ENCODE measurements around the gene DTNB.
"Not testable (repeated sequence)": the region's sequence is repeated elsewhere in the genome, so short reads cannot be mapped to it uniquely, and the experiment has no call there.

Gene DTNB

GRCh38 chr2:25585189-25585588 lies 88.2 kb downstream of the DTNB start:
- no peak for DNase-seq

- no peak for DNase-seq
Observed at GRCh38 chr2:25582077-25582830, 91.1 kb downstream of the DTNB start.

DNA sequence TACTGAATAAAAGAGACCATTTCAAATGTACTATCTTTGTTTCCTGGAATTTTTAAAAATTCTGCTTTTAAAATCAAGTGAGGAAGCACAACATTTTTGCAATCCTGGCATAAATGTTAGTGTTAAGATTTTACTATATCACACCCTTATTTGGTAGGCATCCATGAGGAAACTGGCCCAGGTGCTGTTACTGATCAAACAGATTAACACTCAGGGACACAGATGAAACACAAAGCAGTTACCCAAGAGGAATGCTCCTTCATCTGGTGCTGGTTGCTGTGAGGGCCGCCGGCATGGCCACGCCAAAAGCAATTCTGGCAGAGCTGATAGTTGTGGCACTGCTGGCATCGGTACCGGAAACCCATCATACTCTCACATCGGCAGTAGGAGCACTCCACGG lies 96.8 kb downstream of the DTNB start:
- no peak for DNase-seq

DNA sequence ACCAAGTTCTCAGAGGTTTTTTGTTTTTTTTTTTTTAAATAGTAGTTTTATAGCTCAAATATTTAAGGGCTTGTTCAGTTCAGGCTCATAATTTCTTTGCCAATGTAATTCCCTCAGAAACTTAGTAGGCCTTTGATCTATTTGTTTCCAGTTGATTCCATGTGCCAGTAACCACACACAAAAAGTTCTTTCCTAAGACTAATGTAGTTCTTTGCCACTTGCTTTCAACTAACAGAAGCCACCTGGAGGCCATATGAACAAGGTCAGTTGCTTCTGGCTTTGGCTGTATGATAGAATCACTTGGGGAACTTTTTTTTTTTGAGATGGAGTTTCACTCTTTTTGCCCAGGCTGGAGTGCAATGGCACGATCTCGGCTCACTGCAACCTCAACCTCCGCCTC lies 100.7 kb downstream of the DTNB start:
- DNase-seq = no peak

DNA sequence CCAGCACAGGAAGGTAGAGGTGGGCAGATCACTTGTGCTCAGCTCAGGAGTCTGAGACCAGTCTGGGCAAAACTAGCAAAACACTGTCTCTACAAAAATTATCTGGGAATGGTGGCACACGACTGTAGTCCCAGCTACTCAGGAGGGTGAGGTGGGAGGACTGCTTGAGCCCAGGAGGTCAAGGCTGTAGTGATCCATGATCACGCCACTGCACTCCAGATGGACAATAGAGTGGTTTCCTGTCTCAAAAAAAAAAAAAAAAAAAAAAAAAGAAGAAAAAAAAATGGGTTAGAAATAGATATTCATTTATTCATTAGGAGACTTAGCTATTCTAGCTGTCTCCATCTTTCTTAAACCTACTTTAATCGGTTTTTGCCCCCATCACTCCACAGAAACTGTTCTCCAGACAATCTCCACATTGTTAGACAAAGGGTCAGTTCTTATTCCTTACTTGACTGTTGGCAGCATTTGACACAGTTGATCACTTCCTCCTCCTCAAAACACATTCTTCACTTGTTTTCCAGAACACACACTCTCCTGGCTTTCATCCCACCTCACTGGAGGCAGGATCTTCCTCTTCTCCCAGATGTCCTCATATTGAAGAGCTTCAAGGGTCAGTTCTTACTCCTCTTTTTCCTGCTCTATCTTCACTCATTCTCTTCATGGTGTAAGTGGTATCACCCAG lies 103.1 kb downstream of the DTNB start:
- DNase-seq = no peak

DNA sequence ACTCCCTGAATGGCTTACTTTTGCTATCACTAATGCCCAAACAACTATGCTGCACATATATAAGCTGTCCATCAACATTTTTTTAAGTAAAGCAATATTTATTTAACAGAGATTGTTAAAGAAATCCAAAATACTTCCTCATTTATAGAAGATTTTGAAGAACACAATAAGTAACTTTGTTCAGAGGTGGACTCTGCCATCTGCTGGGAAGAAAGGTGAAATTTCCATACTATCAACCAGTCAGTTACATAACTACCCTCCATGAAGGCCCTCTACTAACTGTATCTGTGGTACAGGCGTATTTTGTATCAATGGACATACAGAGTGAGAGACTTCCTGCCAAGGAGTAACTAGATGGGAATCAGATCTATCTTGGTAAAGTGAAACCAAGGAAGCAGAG lies 106.0 kb downstream of the DTNB start:
- no peak for DNase-seq

DNA sequence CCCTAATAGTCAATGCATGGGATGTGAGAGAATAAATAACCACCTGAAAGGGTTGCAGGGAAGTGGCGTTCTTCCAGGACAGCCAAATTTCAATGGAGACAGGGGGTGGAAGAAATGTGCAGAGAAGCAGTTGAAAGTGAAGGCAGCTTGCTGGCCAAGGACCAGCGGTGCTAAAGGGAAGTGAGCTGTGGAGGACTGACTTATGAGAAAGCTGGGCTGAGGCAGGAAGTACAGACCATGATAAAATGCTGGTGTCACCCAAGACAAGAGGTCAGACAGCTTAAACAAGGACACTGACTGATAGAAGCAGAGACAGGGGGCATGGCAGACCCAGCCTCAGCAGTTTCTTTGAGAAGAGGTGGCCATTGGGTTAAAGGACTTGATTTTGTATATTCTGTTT lies 106.7 kb downstream of the DTNB start:
- no peak for DNase-seq

GRCh38 chr2:25566094-25566493 lies 107.3 kb downstream of the DTNB start:
- DNase-seq = no peak

DNA sequence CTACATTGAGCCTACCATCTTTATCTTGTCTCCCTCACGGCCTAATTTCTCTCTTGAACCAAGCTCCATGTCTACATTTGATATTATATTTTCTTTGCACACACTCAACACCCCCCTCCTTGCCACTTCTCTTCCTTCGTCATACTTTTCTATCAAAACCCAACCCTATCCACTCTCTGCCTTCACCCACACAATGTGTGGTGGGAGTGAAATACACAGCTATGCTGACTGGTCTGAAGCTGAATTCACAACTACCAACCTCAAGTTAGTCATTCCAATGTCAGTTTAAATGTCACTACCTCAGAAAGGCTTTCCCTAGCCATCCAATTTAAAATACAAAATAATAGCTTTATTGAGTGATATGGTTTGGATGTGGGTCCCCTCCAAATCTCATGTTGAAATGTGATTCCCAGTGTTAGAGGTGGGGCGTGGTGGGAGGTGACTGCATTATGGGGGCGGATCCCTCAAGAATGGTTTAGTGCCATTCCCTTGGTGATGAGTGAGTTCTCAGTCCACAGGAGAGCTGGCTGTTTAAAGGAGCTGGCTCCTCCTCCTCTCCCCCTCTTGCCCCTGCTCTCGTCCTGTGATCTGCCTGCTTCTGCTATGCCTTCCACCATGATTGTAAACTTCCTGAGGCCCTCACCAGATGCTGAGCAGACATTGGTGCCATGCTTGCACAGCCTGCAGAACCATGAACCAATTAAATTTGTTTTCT lies 112.1 kb downstream of the DTNB start:
- DNase-seq = no peak

GRCh38 chr2:25559148-25559547 lies 114.2 kb downstream of the DTNB start:
- no peak for DNase-seq

- DNase-seq = peak; percentile 22
Observed at GRCh38 chr2:25558262-25558661, 115.1 kb downstream of the DTNB start.

- DNase-seq = no peak
Observed at GRCh38 chr2:25557179-25558036, 116.0 kb downstream of the DTNB start.

- DNase-seq = no peak
Observed at GRCh38 chr2:25552318-25552717, 121.1 kb downstream of the DTNB start.

- no peak for DNase-seq
Observed at GRCh38 chr2:25551316-25551715, 122.1 kb downstream of the DTNB start.

DNA sequence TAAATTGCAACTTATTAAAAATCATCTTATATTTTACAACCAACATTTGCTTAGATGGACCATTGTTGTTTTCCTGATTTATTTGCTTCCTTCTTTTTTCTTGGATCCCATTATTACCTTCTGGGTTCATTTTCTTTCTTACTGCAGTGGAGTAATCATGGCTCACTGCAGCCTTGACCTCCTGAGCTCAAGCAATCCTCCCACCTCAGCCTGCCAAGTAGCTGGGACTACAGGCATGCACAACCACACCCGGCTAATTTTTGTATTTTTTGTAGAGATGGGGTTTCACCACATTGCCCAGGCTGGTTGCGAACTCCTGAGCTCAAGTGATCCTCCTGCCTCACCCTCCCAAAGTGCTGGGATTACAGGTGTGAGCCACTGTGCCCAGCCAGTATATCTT lies 123.8 kb downstream of the DTNB start:
- DNase-seq = not testable (repeated sequence)

DNA sequence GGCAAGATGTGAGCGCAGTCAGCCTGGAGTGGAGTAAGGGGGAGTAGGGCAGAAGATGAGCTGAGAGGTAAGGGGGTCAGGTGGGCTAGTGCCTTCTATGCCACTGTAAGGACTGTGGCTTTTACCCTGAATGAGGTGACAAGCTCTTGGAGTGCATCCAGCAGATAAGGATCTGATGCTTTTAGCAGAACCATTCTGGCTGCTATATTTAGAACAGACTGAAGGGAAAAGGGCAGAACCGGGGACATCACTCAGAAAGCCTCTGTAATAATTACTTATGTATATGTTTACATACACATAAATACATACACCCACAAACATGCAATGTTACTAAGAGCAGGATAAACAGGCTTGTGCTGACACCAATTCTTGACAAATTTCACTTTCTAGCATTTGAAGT lies 124.8 kb downstream of the DTNB start:
- DNase-seq = no peak

GRCh38 chr2:25546852-25547251 lies 126.5 kb downstream of the DTNB start:
- no peak for DNase-seq

GRCh38 chr2:25545899-25546298 lies 127.5 kb downstream of the DTNB start:
- DNase-seq = no peak

- DNase-seq = no peak
Observed at GRCh38 chr2:25544445-25544844, 128.9 kb downstream of the DTNB start.

GRCh38 chr2:25543939-25544338 lies 129.4 kb downstream of the DTNB start:
- DNase-seq = no peak

- no peak for DNase-seq
Observed at GRCh38 chr2:25541378-25541777, 132.0 kb downstream of the DTNB start.

DNA sequence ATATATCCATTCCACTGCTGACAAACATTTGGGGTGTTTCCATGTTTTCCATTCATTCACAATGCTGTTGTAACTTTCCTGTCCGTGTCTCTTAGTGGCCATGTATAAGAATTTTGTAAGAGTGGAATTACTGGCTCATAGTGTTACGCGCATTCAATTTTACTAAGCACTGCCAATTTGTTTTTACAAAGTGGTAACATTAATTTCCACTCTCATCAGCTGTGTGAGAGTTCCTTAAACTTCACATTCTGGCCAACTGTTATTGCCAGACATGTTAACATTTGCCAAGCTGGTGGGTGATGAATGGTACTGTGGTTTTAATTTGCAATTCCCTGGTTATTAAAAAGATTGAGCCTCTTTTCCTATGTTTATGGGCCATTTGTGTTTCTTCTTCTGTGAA lies 134.2 kb downstream of the DTNB start:
- no peak for DNase-seq

DNA sequence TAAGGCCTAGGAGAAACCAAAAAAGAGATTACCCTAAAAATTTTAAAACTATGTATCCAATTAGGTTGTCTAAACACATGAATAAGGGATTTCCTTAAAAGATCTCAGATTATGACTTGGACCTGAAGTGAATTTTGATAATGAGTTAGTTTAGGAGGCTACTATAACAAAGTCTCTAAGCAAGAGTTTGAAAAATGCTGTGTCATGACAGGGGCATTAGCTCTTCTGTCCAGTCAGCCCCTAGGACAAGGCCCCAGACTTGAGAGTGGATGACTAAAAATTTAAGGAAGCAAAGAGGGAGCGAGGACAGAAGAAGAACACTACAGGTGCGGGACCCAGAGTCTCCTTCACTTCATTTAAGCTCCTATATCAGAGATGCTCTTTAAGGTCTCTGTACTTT lies 135.9 kb downstream of the DTNB start:
- no peak for DNase-seq
